HUES48 (cell line): Measurements from ENCODE around the gene PHACTR1.
A peak's percentile ranks its signal among the peaks of the same experiment; 100 is the strongest.

ENCODE experiments used
- H3K27ac ChIP-seq: one replicate; pipeline ENCODE4 v1.7.0; 2013; ENCODE audit warnings: low read depth, low read length, inconsistent platforms
- H3K27me3 ChIP-seq: 2 replicates; pipeline ENCODE4 v1.6.1; 2013; ENCODE audit warnings: mild to moderate bottlenecking, low read length; ENCODE audit not compliant: control insufficient read depth, insufficient read depth
- H3K36me3 ChIP-seq: 2 replicates; pipeline ENCODE4 v1.6.1; 2013; ENCODE audit warnings: low read length; ENCODE audit not compliant: control insufficient read depth, insufficient read depth
- H3K4me1 ChIP-seq: 2 replicates; pipeline ENCODE4 v1.6.1; 2013; ENCODE audit warnings: mild to moderate bottlenecking, low read length; ENCODE audit not compliant: control insufficient read depth, insufficient read depth
- H3K4me3 ChIP-seq: 2 replicates; pipeline ENCODE4 v1.5.1; 2013; ENCODE audit warnings: mild to moderate bottlenecking, low read depth, low read length
- H3K9ac ChIP-seq: 2 replicates; pipeline ENCODE4 v1.6.1; 2013; ENCODE audit warnings: mild to moderate bottlenecking, low read depth, low read length, moderate library complexity
- H3K9me3 ChIP-seq: 2 replicates; pipeline ENCODE4 v1.6.1; 2013; ENCODE audit warnings: low read length; ENCODE audit not compliant: control insufficient read depth, insufficient read depth

Gene PHACTR1

DNA sequence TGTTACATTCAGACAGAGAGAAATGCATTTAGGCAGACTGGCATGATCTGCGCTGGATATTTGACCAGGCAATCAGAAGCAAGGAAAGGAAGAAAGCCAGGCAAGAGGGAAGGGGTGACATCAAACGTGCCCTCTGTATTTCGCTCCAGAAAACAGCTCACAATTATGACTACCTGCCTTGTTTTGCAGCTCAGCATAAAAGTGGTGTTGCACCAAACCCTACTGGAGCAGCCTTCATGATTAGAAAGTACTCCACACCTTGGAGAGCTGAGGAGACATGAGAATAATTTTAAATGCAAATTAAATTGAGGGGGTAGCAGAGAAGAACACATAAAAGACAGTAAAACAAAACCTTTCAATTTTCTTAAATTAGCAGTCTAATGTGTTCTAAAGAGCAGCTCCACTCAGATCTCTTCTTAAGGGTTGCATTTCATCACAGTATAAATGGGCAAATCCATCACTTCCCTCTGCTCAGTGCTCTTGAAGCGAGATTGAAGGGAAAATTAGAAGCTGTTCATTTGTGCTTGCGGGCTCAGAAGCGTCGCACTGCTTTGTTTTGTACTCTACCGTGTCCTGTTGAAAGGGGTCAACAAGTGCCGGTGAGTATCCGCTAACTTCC lies at the start of gene PHACTR1:
PHACTR1 (plus strand) TSS at position 470 of the 619 bp plus-strand sequence.
- H3K4me1 ChIP-seq: peaks cover 23% of the 10 kb centered on the region
- H3K27me3 ChIP-seq: no peaks in the 10 kb centered on the region
- H3K36me3 ChIP-seq: no peaks in the 10 kb centered on the region
- H3K9me3 ChIP-seq: no peaks in the 10 kb centered on the region
- H3K27ac ChIP-seq: no peak within 1 kb of the TSS
- no peak within 1 kb of the TSS for H3K9ac ChIP-seq
- H3K4me3 ChIP-seq: no peak within 1 kb of the TSS

DNA sequence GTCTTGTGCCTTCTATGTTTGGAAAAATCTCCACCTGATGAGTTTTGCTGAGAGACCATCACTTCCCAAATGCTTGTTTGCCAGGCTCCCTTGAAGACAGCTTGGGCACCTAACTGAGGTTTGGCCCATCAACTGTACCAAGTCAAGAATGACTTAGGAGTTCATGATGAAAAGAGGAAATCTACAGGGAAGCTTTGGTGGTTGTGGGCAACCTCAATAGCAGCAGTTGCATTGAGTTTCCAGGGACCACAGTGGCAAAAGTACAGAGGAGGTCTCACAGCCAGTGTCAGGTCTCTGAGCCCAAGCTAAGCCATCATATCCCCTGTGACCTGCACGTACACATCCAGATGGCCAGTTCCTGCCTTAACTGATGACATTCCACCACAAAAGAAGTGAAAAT lies 49.7 kb upstream of the PHACTR1 start:
- Histone ChIP-seq H3K27me3 (no peaks in the 10 kb centered on the region), H3K9ac (no peak overlapping the region), H3K4me3 (no peak overlapping the region), H3K27ac (no peak overlapping the region), H3K36me3 (no peaks in the 10 kb centered on the region), H3K4me1 (no peaks in the 10 kb centered on the region), H3K9me3 (no peaks in the 10 kb centered on the region)

DNA sequence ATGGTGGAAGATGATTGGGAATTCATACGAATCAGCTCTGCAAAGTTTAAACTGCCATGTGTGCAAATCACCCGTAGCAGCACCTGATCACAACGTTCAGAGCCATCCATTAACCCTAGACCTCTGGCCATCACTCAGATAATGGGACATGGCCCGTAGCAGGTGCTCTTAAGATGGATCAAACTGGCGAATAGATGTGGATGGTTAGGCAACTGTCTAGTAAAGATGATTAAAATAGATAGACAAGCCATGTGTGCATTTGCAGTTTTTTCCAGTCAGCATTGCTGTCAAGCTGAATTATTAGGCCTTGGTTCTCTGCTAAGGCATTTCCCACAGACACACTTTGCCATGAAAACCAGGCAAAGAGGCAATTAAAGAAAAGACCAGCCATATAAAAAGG lies 40.6 kb upstream of the PHACTR1 start:
- no peak overlapping the region for H3K27ac ChIP-seq
- H3K4me3 ChIP-seq: no peak overlapping the region
- no peak overlapping the region for H3K9ac ChIP-seq
- H3K4me1 ChIP-seq: peaks cover 12% of the 10 kb centered on the region
- peaks cover 3% of the 10 kb centered on the region; the same call in 1 of the 2 replicates for H3K9me3 ChIP-seq
- no peaks in the 10 kb centered on the region for H3K36me3 ChIP-seq
- H3K27me3 ChIP-seq: no peaks in the 10 kb centered on the region

DNA sequence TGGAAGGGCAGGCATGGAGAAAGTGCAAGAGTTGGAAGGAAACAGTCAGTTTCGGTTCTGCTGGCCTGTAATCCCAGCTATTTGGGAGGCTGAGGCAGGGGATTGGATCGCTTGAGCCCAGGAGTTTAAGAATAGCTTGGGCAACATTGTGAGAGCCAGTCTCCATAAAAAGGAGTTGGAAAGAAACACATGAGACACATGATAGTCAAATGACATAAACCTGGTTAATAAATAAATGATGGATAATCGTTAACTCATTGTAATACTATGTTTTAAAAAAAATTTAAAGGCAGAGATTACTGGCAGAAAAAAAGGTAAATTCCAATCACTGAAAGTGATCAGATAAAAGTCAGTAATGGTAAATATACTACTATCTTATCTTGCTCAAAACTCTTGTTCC lies 37.2 kb upstream of the PHACTR1 start:
- Histone ChIP-seq H3K9ac (no peak overlapping the region), H3K4me3 (no peak overlapping the region), H3K36me3 (no peaks in the 10 kb centered on the region), H3K4me1 (no peaks in the 10 kb centered on the region), H3K9me3 (peaks cover 3% of the 10 kb centered on the region; the same call in 1 of the 2 replicates), H3K27me3 (no peaks in the 10 kb centered on the region), H3K27ac (no peak overlapping the region)

DNA sequence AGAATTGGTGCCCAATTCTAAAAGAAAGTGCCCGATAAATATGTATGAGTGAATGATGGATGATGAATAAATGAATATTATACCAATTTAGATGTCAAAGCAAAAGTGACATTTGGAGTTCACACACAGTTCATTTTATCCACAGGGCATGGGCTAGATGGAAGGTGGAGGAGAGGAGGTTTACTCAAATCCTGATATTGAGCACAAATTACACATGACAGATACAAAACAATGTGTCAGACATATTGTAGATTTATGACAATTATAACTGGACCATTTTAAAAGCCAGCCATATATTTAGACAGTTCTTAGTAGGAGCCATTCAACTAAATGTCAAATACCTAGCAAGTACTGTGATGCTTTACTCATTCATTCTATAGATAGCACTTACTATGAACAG lies 23.4 kb upstream of the PHACTR1 start:
- no peak overlapping the region for H3K9ac ChIP-seq
- H3K36me3 ChIP-seq: no peaks in the 10 kb centered on the region
- H3K4me3 ChIP-seq: no peak overlapping the region
- no peaks in the 10 kb centered on the region for H3K4me1 ChIP-seq
- H3K27ac ChIP-seq: no peak overlapping the region
- H3K27me3 ChIP-seq: no peaks in the 10 kb centered on the region
- H3K9me3 ChIP-seq: no peaks in the 10 kb centered on the region

DNA sequence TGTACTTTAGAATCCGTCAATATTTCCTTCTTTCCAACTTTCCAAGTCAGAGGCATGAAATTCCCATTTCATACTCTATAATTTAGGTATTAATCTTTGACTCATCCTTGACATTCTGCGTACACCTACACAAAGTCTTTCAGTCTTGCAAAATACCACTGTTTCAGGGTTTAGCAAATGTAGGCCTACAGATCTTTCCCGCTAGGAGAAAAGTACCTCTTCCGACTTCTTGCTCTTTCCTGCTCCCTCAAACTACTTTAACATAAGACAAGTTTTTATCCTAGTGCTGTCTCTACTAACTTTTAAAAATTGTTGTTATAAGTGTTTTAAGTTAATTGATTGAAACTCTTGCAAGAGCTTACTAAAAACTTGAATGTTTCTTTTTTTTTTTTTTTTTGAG lies 18.3 kb upstream of the PHACTR1 start:
- Histone ChIP-seq H3K4me3 (no peak overlapping the region), H3K9ac (no peak overlapping the region), H3K4me1 (peaks cover 27% of the 10 kb centered on the region), H3K9me3 (no peaks in the 10 kb centered on the region), H3K36me3 (no peaks in the 10 kb centered on the region), H3K27me3 (no peaks in the 10 kb centered on the region), H3K27ac (no peak overlapping the region)

DNA sequence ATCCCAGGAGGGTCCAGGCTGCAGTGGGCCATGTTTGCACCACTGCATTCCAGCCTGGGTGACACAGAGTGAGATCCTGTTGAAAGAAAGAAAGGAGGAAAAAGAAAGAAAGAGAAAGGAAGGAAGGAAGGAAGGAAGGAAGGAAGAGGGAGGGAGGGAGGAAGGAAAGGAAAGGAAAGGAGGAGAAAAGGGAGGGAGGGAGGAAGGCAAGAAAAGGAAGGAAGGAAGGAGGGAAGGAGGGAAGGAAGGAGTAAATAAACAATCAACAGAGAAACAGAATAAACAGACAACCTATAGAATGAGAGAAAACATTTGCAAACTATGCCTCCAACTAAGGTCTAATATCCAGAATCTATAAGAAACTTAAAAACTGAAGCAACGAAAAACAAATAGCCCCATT lies 11.6 kb upstream of the PHACTR1 start:
- Histone ChIP-seq H3K27me3 (no peaks in the 10 kb centered on the region), H3K9ac (no peak overlapping the region), H3K27ac (no peak overlapping the region), H3K9me3 (no peaks in the 10 kb centered on the region), H3K36me3 (no peaks in the 10 kb centered on the region), H3K4me1 (peaks cover 36% of the 10 kb centered on the region), H3K4me3 (no peak overlapping the region)

DNA sequence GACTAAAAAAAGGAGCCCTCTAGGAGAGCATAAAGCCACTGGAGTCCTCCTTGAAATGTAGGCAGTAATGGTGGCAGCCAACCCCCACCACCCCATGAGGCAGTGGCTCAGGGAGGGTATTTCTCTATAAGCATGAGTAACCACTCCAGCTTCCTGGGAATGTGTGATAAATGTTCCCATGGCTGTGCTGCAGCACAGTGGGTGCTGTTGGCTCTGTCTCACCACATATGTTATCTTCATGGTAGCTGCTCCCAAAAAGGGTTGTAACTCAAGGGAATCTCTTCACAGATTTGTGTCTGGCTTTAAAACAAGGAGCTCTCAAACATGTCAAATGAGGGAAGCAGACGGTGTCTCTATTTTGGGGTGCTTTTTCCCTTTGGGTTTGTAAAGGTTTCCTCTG lies 7.5 kb upstream of the PHACTR1 start:
- H3K9ac ChIP-seq: no peak overlapping the region
- no peaks in the 10 kb centered on the region for H3K9me3 ChIP-seq
- no peaks in the 10 kb centered on the region for H3K36me3 ChIP-seq
- H3K27me3 ChIP-seq: no peaks in the 10 kb centered on the region
- H3K27ac ChIP-seq: peak overlapping the region; percentile 24
- H3K4me3 ChIP-seq: no peak overlapping the region
- peaks cover 18% of the 10 kb centered on the region for H3K4me1 ChIP-seq

DNA sequence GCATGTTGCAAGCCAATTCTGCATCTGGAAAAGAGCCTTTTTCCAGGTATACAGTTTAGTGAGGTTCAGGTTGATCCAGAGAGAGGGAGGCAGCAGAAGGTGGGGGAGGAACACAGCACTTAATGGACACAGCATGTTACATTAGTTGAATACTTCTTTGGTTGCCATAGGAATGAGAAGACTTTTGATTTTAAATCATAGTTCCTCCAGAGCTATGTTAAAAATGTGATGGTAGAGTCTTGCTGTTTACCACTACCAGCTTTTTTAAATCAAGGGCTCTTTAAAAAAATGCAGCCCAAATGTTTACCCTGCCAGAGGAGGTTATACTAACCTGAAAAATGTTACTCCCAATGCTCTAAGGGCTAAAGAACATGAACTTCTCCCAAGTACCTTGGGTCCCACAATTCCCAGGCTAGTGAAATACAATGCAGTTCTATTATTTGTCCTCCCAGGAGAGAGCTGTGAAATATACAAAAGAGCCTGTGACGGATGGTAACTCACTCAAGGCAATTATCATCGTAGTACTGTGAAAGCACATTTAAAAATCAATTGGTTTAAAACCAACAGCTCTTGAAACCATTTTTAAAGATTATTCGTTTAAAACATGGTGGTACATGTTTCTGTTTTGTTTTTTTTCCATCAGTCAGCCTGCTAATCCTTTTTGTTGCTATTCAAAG lies 6.9 kb upstream of the PHACTR1 start:
- Histone ChIP-seq H3K4me1 (peaks cover 18% of the 10 kb centered on the region), H3K4me3 (no peak overlapping the region), H3K27ac (peak overlapping the region; percentile 37), H3K9ac (no peak overlapping the region), H3K27me3 (no peaks in the 10 kb centered on the region), H3K9me3 (no peaks in the 10 kb centered on the region), H3K36me3 (no peaks in the 10 kb centered on the region)

DNA sequence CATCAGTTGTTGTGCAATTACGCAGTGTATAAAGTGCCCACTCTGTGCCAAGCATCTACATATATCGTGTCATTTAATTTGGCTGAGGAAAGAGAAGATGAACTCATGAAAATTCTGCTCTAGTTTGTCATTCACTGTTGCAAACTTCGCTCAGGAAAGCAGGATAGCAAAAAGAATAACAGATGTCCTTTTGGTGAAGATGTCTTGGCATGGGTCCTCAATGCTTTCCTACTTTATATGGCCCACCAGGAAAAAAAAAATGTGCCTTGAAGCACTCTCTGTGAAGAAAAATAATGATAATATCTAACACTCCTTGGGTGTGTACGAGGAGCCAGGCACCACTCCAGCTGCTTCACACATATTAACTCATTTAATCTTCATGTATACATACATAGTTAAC lies 5.6 kb upstream of the PHACTR1 start:
- Histone ChIP-seq H3K9me3 (no peaks in the 10 kb centered on the region), H3K27me3 (no peaks in the 10 kb centered on the region), H3K27ac (no peak overlapping the region), H3K4me3 (no peak overlapping the region), H3K36me3 (no peaks in the 10 kb centered on the region), H3K9ac (no peak overlapping the region), H3K4me1 (peaks cover 24% of the 10 kb centered on the region)

DNA sequence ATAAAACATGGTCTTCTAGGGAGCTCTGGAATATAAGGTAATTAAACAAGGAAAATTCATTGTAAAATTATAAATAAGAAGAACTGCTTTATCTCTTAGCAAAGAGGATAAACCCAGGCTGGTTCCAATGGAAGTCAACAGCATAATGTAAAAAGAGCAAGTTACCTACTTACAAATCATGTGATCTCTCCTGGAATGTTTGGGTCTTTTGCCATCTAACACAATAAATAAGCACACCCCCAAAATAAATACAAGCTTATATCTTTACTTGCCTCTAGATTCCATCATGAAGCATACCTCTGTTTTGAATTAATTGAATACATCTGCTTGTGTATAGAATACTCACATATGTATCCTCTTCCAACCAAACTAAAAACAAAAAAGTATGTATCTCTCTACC lies 2.5 kb upstream of the PHACTR1 start:
- no peaks in the 10 kb centered on the region for H3K36me3 ChIP-seq
- no peak overlapping the region for H3K27ac ChIP-seq
- H3K4me3 ChIP-seq: no peak overlapping the region
- H3K4me1 ChIP-seq: peaks cover 34% of the 10 kb centered on the region
- no peak overlapping the region for H3K9ac ChIP-seq
- H3K9me3 ChIP-seq: no peaks in the 10 kb centered on the region
- no peaks in the 10 kb centered on the region for H3K27me3 ChIP-seq
